GM19324 (cell line): ENCODE measurements around the gene CSK.
A peak's percentile ranks its signal among the peaks of the same experiment; 100 is the strongest.

Source experiments
- ATAC-seq: cut with Tn5 transposase; IDR thresholded peaks from one replicate; pipeline ENCODE4 v1.9.1; 2021; ENCODE audit warnings: mild to moderate bottlenecking, moderate library complexity; ENCODE audit not compliant: unreplicated experiment, low FRiP score

CSK gene

DNA sequence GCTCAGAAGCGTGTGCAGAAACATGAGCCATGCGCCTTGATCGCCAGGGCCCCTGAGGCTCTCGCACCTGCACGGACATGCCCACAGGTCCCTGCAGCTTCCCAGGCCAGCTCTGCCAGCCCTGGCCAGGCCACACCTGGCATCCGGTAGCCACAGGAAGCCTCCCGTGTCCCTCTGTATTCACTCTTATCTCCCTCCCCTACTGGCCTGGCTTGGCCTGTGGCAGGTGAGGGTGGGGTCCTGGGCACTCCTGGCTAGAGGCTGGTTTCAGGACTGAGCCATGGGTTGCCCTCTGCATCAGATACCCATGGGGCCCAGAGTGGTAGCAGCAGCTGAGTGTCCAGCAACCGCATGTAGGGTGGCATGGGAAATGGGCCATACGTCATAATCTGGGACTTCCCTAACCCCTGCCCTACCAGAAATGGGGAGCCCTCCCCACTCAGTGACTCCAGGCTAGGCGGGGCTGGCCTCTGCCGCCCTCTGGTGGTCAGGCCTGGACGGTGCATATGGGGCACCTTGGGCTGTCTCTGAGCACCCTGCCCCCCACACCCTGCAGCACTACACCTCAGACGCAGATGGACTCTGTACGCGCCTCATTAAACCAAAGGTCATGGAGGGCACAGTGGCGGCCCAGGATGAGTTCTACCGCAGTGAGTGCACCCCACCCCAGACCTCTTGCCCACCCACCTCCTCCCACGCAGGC, 18.1 kb downstream of the CSK start:
- ATAC-seq: peak; percentile 45

DNA sequence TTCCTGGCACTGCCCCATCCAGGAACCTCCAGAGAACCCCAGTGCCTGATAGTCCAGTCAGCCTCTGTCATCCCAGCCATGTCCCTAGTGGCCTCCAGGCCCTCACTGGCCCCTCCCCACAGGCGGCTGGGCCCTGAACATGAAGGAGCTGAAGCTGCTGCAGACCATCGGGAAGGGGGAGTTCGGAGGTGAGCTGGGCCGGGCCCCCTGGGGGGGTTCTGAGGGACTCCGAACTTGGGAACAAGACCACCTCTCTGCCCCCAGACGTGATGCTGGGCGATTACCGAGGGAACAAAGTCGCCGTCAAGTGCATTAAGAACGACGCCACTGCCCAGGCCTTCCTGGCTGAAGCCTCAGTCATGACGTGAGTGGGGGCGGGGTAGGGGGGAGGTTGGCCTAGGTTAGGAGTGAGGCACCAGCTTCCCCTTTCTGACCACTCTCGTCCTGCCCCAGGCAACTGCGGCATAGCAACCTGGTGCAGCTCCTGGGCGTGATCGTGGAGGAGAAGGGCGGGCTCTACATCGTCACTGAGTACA, 18.7 kb downstream of the CSK start:
- no peak for ATAC-seq

- no peak for ATAC-seq
Observed at GRCh38 chr15:74801311-74801997, 19.6 kb downstream of the CSK start.

DNA sequence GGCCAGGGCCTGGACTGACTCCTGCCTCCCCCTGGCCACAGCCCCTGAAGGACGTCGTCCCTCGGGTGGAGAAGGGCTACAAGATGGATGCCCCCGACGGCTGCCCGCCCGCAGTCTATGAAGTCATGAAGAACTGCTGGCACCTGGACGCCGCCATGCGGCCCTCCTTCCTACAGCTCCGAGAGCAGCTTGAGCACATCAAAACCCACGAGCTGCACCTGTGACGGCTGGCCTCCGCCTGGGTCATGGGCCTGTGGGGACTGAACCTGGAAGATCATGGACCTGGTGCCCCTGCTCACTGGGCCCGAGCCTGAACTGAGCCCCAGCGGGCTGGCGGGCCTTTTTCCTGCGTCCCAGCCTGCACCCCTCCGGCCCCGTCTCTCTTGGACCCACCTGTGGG, 20.4 kb downstream of the CSK start:
- no peak for ATAC-seq

DNA sequence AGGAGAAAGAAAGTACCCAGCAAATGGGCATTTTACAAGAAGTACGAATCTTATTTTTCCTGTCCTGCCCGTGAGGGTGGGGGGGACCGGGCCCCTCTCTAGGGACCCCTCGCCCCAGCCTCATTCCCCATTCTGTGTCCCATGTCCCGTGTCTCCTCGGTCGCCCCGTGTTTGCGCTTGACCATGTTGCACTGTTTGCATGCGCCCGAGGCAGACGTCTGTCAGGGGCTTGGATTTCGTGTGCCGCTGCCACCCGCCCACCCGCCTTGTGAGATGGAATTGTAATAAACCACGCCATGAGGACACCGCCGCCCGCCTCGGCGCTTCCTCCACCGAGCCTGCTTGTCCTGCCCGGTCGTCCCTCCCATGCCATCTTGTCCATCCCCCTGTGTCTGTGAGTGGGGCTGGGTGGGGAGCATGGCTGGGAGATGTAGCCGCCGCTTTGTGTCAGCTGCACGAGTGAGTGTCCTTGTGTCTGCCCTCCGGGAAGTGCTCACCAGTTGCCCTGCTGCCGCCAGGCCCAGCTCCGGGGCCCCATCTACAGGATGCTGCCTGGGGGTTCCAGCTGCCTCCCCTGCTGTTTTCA, 21.1 kb downstream of the CSK start:
- no peak for ATAC-seq

DNA sequence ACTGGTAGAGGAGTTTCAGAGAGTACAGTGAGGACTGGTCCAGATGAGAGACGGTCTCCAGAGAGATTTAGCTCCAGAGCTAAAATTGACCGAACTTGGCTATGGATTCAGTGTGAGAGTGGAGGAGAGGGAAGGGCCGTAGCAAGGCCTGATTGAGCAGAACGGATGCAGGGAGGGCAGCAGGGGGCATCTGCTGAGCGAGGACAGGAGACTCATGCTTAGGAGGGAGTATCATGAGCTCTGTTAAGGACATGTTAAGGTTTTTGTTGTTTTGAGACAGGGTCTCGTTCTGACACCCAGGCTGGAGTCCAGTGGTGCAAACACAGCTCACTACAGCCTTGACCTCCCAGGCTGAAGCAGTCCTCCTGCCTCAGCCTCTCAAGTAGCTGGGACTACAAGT, 23.1 kb downstream of the CSK start:
- ATAC-seq: no peak

GRCh38 chr15:74807282-74807681, 25.4 kb downstream of the CSK start:
- ATAC-seq: no peak

- ATAC-seq: no peak
Observed at GRCh38 chr15:74808078-74808839, 26.4 kb downstream of the CSK start.

GRCh38 chr15:74808840-74809229, 27.0 kb downstream of the CSK start:
- no peak for ATAC-seq

DNA sequence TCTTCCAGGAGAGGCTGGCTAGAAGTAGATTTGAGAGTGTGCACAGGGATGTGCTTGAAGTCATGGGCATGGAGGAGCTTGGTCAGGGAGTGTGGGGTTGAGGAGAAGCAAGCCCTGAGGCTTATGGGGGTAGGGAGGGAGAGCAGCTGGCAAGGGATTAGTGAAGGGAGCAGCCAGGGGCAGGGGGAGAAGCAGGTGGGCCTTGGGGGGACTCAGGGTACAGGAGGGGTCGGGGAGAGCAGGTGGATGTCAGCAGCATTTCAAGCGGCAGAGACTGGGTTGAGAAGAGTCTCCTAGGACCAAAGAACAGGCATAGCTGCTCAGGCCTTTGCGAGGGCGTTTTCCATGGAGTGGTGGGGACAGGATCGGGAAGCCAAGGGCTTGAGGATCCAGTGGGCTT, 27.4 kb downstream of the CSK start:
- no peak for ATAC-seq

DNA sequence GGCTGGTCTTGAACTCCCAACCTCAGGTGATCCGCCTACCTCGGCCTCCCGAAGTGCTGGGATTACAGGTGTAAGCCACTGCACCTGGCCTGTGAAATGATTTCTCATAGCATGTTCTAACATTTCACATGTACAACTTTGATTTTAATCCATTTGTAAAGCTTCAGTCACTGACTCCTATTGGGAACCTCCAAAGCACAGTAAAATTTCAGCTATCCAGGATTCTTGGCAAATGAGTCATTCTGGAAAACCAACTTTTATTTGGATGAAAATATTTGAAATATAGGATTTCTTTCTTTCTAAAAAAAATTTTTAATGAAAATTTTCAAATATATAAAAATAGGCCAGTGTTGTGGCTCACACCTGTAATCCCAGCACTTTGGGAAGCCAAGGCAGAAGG, 28.1 kb downstream of the CSK start:
- ATAC-seq: no peak

DNA sequence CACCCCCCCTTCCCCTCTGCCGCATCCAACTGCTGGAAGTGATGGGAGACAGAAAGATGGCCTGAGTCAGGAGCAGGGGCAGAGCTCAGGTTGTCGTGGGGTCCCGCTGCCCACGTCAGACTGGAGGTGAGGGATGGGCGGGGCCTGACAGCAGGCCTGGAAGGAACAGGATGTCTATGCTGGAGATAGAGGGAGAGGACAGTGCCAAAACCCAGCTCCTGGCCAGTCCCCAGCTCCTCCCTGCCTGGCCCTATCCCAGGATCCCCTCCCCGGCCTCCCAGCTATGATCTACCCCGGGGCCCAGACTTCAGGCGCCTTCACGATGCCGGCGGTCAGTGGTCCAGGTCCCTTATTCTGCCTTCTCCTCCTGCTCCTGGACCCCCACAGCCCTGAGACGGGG, 30.7 kb downstream of the CSK start, which contains the start of gene LMAN1L:
Gene LMAN1L, plus strand, starts transcription at position 303 of the 400 bp plus-strand sequence. Its CDS starts 20 bp downstream, at position 323.
- no peak for ATAC-seq

- no peak for ATAC-seq
Observed at GRCh38 chr15:74815121-74815934, 33.4 kb downstream of the CSK start.

DNA sequence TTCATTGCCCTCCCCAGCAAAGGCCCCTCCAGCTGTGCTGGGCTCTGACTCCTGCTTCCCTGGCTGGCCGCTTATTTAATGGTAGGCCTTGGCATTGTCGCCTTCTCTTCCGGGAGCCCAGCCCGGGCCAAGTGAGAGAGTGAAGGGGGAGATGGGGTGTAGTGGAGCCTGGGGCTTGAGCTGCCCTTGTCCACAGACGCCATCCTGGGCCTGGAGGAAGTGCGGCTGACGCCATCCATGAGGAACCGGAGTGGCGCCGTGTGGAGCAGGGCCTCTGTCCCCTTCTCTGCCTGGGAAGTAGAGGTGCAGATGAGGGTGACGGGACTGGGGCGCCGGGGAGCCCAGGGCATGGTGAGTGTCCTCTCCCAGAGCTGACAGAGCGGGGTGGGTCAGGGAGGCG, 34.1 kb downstream of the CSK start:
- ATAC-seq: no peak

DNA sequence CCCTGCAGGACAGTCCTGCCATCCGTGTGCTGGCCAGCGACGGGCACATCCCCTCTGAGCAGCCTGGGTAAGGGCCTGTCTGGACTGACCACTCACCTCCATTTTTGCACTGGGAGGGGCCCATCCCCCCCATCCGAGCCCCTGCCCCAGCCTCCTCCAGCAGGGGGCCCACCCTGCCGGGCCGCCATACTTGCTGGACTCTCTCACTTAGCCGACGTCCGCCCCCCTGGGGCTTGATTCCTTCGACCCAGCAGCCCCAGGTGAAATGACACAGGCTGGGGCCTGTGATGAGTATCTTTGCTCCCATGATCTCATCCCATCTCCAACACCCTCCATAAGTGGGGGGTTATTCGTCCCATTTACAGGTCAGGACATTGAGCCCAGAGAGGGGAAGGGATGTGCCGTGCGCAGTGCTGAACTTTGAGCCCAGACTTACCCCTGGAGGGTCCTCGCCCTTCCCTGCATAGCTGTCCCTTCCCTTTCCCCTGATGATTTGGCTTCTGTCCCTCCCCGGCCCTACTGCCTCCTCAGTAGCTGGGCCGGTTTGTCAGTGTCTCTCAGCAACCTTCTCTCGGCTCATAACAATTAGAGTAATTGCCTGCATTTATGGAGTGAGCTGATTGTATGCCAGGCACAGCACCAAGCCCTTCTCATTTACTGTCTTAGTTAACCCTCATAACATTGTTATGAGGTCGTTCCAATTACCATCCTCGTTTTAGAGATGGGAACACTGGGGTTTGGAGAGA, 34.9 kb downstream of the CSK start:
- no peak for ATAC-seq

- ATAC-seq: no peak
Observed at GRCh38 chr15:74817370-74817737, 35.5 kb downstream of the CSK start.

- no peak for ATAC-seq
Observed at GRCh38 chr15:74820056-74820455, 38.2 kb downstream of the CSK start.

DNA sequence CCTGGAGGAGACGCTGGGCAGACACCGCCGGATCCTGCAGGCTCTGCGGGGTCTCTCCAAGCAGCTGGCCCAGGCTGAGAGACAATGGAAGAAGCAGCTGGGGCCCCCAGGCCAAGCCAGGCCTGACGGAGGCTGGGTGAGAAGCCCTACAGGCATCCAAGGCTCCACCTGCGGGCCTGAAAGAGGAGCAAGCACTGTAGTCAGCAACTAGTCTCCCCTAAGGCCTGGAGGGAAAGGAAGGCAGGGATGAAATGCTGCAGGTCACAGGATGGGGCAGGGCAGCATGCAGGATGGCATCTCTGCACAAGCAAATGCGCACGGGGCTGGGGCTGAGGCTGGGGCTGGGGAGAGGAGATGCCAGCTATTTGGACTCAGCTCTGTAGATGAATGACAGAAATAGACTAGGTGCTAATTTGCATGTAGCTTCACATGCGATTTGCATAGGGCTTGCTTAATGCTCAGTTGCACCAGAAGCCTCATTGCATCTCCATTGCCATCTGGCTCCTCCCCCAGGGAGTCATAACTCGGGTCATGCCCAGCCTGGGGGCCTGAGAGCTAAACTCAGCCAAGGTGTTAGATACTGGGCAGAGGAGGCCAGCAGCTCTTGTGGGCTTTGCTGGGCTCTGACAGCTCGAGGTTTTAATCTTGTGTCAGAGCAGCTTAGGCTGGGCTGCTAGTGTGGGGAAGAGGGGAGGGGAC, 39.4 kb downstream of the CSK start:
- ATAC-seq: peak; percentile 68

GRCh38 chr15:74821790-74822158, 39.9 kb downstream of the CSK start:
- ATAC-seq: no peak
